HCT116 (cell line): Measurements from ENCODE around the gene TMEM187.

Source experiments
- ATF3 ChIP-seq: IDR thresholded peaks from 2 replicates; pipeline ENCODE4 v1.6.1; 2012
- ELF1 ChIP-seq: IDR thresholded peaks from 2 replicates; pipeline ENCODE4 v1.6.1; 2012; ENCODE audit warnings: low read depth, borderline replicate concordance
- EZH2 ChIP-seq: fragments of 200-600 bp; sonication (generic); IDR thresholded peaks from 2 replicates; pipeline ENCODE4 v1.6.1; 2017; ENCODE audit warnings: antibody characterized with exemption, mixed run types
- EZH2phosphoT487 ChIP-seq: fragments of 200-600 bp; IDR thresholded peaks from 2 replicates; pipeline ENCODE4 v1.6.1; 2018; ENCODE audit warnings: antibody characterized with exemption, borderline replicate concordance
- POLR2A ChIP-seq: IDR thresholded peaks from 2 replicates; pipeline ENCODE4 v1.7.0; 2011; ENCODE audit warnings: borderline replicate concordance; ENCODE audit not compliant: insufficient read depth, insufficient read length; ENCODE audit errors: extremely low read depth
- POLR2AphosphoS5 ChIP-seq: IDR thresholded peaks from 2 replicates; pipeline ENCODE4 v1.6.1; 2011; ENCODE audit warnings: mild to moderate bottlenecking, low read depth, low read length, moderate library complexity
- YY1 ChIP-seq: IDR thresholded peaks from 2 replicates; pipeline ENCODE4 v1.6.1; 2011; ENCODE audit warnings: low read length, low read depth, moderate library complexity, mild to moderate bottlenecking; ENCODE audit not compliant: insufficient replicate concordance; ENCODE audit errors: extremely low read depth
- ZNF274 ChIP-seq: fragments of 200-500 bp; sonication (Bioruptor generic); IDR thresholded peaks from 2 replicates; pipeline ENCODE4 v1.6.1; 2014; ENCODE audit warnings: mild to moderate bottlenecking, low read depth, low read length, inconsistent platforms
- TF ChIP-seq, protein P1 (sequence below), 3 experiments: fragments of 200-600 bp in 1 of 3; sonication (generic) in 1 of 3; IDR thresholded peaks in 2 of 3; conservative IDR thresholded peaks in 1 of 3; 2 replicates each; pipeline ENCODE4 v1.5.1; 2012 to 2017; ENCODE audit warnings: low read depth in 2 of 3, low read length in 2 of 3, antibody characterized with exemption in 1 of 3, borderline replicate concordance in 1 of 3, control low read depth in 1 of 3, mild to moderate bottlenecking in 1 of 3, mixed read lengths in 1 of 3, mixed run types in 1 of 3, moderate library complexity in 1 of 3; ENCODE audit not compliant: insufficient read depth in 1 of 3
- TF ChIP-seq, protein P2 (sequence below): IDR thresholded peaks from 2 replicates; pipeline ENCODE4 v1.6.1; 2012; ENCODE audit warnings: low read depth
- TF ChIP-seq, protein P3 (sequence below): IDR thresholded peaks from 2 replicates; pipeline ENCODE4 v1.6.1; 2011; ENCODE audit warnings: mild to moderate bottlenecking, low read length, moderate library complexity; ENCODE audit not compliant: insufficient replicate concordance; ENCODE audit errors: extremely low read depth

GRCh38 chrX:153934762-153935325 is 37.7 kb upstream of the TMEM187 start, which contains the start of gene NAA10:
- TF ChIP-seq, protein P1, sequence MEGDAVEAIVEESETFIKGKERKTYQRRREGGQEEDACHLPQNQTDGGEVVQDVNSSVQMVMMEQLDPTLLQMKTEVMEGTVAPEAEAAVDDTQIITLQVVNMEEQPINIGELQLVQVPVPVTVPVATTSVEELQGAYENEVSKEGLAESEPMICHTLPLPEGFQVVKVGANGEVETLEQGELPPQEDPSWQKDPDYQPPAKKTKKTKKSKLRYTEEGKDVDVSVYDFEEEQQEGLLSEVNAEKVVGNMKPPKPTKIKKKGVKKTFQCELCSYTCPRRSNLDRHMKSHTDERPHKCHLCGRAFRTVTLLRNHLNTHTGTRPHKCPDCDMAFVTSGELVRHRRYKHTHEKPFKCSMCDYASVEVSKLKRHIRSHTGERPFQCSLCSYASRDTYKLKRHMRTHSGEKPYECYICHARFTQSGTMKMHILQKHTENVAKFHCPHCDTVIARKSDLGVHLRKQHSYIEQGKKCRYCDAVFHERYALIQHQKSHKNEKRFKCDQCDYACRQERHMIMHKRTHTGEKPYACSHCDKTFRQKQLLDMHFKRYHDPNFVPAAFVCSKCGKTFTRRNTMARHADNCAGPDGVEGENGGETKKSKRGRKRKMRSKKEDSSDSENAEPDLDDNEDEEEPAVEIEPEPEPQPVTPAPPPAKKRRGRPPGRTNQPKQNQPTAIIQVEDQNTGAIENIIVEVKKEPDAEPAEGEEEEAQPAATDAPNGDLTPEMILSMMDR (IDR thresholded peaks at IDR 0.05 in 2 of 3, conservative IDR thresholded peaks at IDR 0.05 in 1 of 3; ENCODE audit: borderline replicate concordance in 1 of 3, insufficient read depth in 1 of 3, low read depth in 2 of 3, low read length in 2 of 3) = no peak
- TF ChIP-seq, protein P2, sequence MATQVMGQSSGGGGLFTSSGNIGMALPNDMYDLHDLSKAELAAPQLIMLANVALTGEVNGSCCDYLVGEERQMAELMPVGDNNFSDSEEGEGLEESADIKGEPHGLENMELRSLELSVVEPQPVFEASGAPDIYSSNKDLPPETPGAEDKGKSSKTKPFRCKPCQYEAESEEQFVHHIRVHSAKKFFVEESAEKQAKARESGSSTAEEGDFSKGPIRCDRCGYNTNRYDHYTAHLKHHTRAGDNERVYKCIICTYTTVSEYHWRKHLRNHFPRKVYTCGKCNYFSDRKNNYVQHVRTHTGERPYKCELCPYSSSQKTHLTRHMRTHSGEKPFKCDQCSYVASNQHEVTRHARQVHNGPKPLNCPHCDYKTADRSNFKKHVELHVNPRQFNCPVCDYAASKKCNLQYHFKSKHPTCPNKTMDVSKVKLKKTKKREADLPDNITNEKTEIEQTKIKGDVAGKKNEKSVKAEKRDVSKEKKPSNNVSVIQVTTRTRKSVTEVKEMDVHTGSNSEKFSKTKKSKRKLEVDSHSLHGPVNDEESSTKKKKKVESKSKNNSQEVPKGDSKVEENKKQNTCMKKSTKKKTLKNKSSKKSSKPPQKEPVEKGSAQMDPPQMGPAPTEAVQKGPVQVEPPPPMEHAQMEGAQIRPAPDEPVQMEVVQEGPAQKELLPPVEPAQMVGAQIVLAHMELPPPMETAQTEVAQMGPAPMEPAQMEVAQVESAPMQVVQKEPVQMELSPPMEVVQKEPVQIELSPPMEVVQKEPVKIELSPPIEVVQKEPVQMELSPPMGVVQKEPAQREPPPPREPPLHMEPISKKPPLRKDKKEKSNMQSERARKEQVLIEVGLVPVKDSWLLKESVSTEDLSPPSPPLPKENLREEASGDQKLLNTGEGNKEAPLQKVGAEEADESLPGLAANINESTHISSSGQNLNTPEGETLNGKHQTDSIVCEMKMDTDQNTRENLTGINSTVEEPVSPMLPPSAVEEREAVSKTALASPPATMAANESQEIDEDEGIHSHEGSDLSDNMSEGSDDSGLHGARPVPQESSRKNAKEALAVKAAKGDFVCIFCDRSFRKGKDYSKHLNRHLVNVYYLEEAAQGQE = no peak
- TF ChIP-seq POLR2A (no peak), POLR2AphosphoS5 (peak; percentile 47), EZH2phosphoT487 (no peak), ATF3 (no peak), EZH2 (no peak), ZNF274 (no peak), ELF1 (no peak), YY1 (no peak)
- TF ChIP-seq, protein P3, sequence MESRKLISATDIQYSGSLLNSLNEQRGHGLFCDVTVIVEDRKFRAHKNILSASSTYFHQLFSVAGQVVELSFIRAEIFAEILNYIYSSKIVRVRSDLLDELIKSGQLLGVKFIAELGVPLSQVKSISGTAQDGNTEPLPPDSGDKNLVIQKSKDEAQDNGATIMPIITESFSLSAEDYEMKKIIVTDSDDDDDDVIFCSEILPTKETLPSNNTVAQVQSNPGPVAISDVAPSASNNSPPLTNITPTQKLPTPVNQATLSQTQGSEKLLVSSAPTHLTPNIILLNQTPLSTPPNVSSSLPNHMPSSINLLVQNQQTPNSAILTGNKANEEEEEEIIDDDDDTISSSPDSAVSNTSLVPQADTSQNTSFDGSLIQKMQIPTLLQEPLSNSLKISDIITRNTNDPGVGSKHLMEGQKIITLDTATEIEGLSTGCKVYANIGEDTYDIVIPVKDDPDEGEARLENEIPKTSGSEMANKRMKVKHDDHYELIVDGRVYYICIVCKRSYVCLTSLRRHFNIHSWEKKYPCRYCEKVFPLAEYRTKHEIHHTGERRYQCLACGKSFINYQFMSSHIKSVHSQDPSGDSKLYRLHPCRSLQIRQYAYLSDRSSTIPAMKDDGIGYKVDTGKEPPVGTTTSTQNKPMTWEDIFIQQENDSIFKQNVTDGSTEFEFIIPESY = no peak
